Stimulated activated CD4-positive, alpha-beta T cell treated with anti-CD3 and anti-CD28 coated beads, Interleukin-2, amount 100 ng/mL, for 48 hours (primary cell): ENCODE measurements around the gene PRLHR.

ENCODE experiments used
- DNase-seq, 2 donors: peaks; one replicate each; pipeline ENCODE4 v3.0.0-alpha.2; 2020

The PRLHR gene

DNA sequence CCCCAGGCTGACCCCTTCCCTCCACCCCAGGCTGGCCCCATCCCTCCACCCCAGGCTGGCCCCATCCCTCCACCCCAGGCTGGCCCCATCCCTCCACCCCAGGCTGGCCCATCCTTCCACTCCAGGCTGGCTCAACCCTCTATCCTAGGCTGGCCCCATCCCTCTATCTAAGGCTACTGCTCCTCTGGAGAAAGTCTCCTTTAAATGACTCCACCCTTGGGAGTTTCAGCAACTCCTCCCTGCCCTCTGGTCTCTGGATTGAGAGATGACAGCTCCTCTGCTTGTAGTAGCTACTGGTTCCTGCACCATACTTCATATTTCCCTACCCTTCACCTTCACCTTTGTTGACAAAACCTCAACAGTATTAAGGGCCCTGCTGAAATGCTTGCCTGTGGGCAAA lies 8.5 kb downstream of the PRLHR start:
- DNase-seq, result no peak

DNA sequence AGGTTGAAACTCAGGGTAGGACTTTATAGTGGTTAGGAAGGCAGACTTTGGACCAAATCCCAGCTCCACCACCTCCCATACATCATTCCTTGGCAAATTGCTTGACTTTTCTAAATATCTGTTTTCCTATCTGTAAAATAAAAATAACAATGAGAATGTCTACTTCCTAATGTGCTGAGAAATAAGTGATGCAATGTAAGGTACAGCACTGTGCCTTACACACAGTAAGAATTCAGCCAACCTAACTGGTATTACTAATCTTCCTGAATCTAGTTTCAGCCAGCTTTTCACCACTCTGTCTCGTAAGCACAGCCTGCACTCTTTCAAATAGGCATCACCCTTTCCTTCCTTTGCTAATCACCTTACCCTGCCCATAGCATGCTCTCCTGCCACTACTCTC lies 9.7 kb downstream of the PRLHR start:
- no peak for DNase-seq

DNA sequence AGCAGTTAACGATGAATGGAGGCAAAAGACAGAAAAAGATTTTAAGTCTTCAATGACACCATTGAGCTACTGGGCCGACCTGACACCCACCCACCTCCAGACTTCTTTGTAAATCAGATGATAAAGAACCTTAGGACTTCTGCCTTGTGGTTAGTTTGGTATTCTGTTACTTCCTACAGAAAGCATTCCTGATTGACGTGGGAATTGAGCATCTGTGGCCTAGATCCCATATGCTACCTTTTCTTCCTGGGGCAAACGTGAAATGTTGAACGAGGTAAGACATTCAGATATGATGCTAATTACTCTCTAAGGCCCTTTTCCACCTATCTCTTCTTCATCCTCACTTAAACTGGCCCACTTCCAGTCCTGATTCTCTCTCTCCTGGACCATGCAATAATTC lies 10.2 kb downstream of the PRLHR start:
- DNase-seq, result no peak

DNA sequence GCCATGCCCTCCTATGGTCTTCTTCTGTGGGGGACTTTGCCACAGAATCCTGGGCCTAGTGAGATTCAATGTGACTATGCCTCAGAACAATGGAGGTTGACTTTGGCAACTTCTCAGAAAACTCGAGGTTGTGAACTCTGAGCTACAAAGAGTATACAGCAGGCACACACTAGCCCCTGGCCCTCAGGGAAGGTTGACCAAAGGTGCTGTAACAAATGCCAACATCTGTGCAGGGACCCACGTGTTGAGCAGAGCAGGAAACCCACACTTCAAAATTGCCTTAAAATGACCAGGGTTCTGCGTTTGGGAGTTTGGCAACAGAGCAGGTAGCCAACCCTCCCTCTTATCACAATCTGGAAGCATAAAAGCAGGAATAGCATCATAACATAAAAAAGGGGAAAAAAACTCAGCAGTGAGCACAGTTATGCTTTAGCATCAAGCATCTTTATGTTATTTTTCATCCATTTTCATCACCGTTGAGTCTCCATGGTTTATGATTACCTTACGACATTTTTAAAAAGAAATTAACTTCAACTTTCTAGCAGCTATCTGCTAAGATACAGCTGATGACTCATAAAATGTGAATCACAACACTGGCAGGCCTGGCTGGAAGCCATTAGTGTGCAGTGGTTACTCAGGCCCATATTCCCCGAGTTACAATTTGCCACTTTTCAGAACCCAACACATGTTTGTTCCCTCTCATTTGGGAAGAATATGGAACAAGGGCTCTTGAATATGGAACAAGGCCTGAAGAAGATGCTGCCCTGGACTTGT lies 11.1 kb downstream of the PRLHR start:
- DNase-seq, result no peak

DNA sequence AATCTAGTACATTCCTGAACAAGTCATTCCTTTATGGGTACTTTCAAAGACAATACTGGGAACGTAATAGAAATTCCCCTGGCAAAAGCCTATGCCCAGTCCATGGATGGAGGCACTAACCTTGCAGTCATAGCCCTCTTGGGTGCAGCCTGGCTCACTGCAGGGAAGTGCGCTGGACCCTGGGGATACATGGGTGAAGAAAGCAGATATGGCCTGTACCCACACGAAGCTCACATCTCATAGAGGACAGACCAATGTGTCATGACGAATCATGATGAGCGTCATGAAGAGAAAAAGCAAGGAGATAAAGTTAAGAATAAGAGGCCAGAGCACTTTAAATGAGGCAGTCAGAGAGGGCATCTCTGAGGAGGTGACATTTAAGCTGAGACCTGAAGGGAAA lies 11.8 kb downstream of the PRLHR start:
- no peak for DNase-seq

DNA sequence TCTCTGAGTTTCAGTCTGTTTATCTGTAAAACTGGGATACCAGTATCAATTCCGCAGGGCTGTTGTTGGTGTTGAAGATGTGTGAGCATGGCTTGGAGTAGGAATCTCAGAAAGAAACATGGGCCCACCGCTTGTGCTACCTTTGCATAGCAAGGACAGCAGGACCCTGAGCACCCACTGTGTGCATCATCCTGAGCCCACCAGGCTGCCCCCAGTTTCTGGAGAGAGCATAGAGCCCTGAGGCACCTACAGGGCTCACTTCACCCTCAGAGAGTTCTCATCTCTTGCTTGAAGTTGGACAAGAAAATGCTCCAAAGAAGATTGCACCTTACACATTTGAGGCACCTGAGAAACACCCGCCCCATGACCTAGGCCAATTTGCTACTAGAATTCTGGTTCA lies 12.9 kb downstream of the PRLHR start:
- no peak for DNase-seq

DNA sequence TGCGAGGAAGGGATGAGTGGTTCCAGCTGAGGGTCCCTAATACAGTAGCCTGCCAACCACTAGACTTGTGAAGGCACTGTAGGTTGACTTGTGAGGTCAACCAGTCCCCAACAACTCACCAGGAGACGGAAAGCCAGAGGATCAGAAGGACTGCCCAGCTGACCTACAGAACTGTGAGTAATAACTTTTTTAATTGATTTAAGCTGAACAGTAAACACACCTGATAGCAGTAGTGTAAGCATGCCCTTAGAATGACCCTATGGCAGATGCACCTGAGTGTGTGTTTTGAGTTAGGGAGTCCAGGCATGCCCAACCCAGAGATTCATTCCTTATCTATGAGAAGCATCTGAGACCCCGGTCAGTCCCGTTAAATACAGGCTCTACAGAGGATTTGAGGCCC lies 14.1 kb downstream of the PRLHR start:
- DNase-seq, result no peak

DNA sequence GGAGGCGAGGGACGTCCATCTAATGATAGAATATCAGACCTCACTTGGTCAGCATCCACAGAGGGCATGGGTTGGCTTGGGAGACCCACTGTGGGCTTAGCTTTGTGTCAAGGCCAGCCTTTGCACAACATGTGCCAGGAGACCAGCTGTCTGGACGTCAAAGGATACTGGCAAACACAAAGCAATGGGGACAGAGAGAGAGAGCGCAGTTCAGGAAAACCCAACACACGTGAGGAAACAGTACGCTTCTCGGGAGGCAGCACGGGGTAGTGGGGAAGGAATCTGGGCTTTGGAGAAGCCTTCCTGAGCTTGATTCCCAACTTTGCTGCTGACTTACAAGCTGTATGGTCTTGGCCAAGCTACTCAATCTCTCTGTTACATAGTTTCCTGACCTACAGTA lies 14.7 kb downstream of the PRLHR start:
- DNase-seq, result no peak

DNA sequence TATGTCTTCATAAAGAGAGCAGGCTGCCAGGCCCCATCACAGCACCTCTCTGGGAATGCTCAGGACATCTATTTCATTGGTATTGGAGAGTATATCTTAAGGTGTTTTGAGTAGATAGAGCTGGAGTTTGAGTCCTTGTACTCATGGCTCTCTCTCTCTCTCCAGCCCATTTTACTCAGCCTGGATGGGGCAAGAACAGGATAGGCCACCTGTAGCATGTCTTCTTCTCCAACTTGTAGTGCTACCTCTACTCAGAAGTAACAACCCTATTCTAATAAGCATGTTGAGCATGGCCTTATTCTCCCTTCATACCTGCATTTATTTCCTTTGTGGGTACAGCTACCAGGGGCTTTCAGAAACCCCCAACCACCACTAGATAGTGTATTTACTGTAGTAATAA lies 21.9 kb downstream of the PRLHR start:
- no peak for DNase-seq

DNA sequence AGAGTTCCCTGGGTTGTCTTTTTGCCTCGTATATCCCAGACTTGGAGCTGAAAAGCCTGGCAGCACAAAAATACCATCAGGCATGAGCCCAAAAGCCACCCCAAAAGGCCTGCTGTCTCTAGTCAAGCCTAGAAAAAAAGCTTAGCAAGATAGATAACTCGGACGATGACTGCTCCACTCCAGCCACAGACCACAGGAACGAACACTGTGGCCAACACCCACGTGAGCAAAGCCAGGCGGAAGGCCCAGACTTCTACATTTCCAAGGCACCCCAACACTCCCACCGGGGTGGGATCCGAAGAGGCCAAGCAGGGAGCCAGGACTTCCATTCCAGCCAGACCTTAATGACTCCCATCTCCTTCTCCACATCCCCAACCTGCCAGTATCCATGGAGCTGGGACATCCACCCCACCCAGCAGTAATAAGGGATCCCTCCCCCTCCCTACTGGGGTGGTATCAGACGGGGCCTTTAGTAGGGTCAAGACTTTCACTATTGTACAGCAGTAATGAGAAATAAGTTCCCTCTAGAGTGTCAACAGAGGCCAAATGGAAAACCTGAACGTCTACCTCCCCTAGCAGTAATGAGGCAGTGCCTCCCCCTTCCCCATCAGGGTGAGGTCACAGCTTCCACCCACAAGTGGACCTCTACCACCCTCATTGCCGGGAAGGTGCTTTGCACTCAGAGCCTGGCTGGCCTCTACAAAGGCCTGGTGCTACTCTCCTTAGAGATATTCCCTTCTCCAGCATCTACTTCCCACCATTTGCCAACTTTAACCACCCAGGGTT lies 23.0 kb downstream of the PRLHR start:
- DNase-seq, result no peak

DNA sequence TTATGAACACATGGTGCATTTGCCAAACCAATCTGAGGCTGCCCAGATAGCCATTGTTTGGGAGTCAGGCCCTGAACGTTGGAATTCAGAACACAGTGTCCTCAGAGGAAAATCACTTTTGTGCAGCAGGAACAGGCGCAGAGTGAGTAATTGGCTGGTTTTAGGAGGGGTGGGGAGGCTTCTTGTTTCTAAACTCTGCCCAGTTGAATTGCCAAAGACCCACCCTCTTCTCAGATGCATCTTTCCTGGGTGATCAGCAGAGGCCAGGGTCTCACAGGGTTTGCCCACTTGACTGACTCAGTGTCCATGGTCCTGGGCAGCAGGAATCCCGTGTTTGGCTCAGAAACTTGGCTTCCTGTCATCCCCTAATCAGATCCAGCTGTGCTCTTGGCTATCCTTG lies 24.3 kb downstream of the PRLHR start:
- DNase-seq, result no peak

DNA sequence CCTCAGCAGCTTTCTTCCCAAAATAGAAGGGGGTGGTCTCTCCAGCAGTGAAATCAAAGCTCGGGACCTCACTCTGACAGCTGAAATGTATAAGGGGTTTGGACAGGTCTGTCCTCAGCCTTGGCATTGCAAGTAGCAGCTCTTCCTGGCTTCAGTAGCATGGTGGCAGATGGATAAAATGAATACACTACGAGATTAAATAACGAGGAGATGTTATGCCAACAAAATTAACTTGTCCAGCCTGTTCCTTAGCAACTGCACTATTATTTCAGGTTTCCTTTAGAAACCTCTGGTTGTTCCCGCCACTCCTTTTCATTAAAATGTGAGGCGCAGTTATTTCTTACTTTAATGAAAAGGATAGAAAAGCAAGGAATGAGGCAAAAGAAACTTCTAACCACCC lies 24.9 kb downstream of the PRLHR start:
- no peak for DNase-seq

DNA sequence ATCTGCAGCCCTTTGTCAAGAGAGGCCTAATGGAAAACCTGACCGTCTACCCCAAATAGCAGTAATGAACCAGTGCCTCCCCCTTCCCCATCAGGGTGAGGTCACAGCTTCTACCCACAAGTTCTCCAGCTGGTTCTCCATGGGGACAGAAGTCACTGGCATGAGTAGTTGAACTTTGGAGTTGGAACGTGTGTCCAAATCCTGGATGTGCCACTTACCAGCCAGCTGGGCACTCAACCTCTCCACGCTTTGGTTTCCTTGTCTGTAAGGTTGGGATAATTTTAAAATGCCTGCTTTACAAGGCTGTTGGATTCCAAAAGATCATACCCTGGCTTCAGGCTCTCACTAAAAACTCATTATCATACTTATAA lies 25.6 kb downstream of the PRLHR start:
- DNase-seq, result no peak

DNA sequence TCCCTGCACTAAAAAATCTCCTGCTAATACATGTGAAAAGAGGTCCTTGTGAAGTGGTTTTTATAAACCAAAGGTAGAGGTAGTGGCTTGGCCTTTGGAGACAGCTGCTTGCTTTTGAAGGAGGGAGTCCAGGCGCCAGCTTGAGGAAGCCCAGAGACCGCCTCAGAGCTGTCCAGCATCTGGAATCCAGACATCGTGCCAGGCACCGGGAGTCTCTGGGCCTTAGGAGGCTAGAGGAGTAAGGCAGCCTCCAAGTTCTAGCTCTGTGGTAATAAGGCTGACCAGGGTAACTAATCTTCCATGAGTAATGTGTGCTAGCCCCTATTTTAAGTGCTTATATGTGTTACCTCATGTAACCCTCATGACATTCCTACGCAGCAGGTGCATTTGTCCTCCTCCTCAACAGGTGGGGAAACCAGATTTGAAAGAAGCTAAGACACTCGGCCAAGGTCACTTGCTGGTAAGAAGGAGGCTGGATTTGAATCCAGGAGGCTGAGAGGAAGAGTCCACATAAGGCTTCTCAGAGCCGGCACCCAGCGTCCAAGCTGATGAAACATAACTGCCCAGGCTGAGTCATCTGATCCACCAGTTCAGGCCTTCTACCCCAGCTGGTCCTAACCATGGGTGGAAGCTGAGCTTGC lies 26.1 kb downstream of the PRLHR start:
- DNase-seq, result no peak

DNA sequence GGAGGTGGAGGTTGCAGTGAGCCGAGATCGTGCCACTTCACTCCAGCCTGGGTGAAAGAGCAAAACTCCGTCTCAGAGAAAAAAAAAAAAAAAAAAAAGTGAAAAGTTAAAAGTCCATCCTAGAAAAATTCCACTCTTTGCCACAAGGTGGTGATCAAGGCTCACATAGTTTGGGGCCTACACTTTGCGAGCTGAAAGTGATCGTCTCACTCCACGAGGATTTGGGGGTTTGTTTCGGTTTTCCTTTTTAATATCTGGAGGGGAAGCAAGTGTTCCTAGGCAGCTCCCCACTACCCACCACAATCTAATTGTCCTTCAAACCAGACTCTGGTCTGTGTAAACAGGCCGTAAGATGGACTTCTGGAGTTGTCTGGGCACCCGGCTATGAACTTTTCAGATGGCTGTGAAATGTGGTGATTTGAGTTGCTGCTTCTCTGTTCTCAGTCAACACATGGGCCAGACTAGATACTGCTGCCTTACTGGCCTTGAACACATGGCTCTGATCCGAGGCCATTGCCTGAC lies 27.1 kb downstream of the PRLHR start:
- DNase-seq, result peak; percentile 55 to 62

DNA sequence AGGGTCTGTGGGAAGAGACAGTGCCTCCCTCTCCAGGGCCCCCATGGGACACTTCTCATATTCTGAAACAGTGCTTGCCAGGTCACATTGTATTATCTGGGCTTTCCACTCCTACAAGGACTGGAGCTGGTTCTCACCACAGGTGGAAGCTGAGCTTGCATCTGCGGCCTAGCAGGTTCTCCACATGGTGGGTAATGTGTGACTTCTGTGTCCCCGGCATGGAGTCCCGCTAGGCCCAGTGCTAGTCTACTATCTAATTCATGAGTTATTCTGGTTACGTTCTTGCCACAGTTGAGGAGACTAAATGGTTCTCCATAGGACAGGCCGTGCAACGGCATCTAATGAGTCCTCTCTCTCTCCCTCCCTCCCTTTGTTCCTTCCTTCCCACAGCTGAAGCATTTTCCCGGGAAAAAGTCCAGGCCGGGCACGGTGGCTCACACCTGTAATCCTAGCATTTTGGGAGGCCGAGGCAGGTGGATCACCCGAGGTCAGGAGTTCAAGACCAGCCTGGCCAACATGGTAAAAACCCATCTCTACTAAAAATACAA lies 27.7 kb downstream of the PRLHR start:
- DNase-seq, result no peak

DNA sequence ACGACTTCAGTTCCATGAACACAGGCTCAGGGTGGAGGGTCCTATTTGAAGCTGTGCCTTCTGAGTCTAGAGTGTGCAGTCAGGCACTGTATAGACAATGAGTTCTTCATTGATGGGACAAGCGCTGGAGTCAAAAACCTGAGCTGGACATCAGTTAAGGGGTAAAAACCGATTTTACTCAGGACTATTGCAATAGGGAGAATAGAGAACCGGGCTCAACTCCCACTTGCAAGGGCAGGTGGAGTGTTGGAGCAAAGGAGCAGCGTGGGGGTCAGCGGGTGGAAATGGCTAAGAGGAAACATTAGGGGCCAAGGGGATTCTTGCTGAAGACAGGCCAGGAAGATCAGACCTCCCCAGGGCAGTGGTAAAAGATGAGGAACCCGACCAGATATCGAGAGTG lies 28.5 kb downstream of the PRLHR start:
- DNase-seq, result no peak

DNA sequence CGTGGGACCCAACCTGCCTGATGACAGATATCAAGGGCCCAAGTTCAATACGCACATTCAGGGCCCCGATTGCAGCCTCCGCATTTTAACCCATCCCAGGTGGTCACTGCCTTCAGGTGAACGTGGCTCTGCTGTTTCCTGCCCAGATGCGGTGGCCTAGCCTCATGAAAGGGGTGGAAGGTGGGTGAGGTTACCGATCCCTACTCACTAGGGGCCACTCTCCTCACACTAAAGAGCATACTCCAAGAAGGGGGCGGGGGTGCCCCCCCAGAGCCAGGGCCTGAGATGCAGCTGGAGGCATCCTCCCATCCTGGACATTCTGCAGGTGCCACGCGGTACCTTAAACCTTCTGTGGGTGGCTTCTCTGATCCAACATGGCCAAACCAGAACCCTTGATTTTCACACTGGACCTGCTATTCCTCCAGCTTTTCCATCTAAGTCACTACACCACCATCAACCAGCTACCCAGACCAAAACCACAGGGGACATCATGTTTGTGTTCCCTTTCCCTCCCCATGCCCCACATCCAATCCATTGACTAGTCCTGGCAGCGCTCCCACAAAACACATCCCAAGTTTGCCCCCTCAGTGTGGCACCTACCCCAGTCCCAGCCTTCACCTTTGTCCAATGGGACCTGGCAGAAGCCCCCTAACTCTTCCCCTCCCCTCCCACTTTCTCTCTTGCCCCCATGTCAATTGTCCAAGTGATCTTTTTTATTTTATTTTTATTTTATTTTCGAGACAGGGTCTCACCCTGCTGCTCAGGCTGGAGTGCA lies 30.0 kb downstream of the PRLHR start:
- DNase-seq, result no peak

DNA sequence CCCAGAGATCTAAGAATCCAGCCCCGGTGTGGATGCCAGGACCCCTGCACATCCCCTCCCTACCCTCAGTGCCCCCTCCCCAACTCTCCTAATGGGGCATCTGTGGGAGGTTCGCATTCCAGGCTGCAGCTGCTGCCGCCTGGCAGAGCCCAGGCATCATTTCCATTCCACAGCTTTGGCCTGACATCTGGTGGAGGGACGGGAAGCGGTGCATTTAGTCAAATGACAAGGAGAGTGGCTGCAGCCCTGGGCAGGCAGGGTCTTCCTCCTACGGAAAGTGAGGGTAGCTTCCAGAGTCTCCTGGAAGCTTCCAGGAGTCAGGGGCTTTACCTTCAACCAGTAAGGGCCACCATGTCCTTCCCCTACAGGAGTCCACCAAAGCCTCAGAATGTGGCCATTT lies 30.8 kb downstream of the PRLHR start:
- no peak for DNase-seq

DNA sequence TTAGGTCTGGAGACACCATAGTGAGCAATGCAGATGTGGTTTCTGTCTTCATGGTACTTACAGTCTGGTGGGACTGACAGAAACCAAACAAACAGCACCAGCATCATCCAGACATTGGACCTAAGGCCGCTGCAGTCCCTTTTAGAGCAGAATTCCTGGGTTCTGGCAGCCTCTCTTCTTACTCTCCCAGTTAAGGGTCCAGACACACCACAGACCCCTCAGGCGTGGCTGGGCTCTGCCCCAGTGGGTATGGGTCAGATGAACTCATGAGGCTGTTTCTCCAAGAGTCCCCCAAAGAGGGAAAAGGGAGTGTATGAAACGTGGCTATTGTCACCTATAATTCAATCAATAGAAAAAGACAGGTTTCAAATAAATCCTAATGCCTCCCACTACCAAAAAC lies 31.3 kb downstream of the PRLHR start:
- no peak for DNase-seq

DNA sequence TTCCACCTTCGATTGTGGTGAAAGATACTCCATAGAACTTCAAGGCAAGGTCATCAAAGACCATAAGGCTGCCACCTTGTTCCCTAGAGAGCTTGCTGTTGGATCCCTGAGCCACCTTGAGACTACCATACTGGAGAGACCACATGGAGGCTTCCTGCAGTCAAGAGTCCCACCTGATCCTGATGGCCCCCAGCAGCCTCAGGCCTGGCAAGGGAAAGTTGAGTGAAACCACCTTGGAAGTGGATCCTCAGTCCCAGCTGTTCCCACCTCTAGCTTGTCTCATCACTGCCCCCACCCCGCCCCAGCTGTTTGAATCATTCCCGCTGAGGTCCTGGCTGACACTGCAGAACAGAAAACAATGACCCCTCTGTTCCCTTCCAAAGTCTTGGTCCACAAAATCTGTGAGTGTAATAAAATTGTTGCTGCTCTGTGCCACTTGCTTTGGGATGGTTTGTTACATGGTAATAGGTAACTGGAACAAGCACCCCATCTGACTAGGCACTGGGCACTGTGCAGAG lies 32.0 kb downstream of the PRLHR start:
- no peak for DNase-seq

DNA sequence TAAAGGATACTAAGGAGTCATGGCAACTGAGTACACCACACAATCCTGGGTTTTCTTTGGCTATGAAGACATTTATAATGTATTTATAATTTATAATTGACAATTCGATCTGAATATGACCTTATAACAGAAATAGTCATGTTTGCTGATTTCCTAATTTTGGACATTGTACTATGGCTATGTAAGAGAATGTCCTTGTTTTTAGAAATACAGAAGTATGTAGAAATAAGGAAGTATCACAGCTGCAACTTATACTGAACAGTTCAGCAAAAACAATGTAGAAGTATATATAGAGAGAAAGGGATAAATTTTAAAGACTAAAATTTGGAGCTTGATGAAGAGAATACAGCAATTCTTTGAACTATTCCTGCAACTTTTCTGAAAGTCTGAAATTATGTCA lies 32.6 kb downstream of the PRLHR start:
- no peak for DNase-seq

DNA sequence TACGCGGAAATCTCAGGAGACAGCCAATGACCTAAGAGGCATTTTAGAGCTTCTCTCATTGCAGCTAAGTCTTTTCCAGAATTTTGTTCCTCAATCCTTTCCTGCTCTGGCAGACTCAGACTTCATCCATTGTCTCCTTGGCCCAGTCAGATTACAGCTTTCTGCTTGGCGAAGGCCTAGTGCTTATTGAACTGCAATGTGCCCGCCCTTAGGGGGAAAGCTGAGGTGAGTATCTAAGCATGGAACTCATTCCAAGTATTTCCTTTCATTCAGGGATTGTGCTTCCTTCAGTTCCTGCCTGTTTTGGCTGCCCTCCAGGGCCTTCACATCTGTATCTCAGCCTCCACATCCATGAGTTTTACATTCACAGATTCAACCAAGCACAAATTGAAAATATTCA lies 37.5 kb downstream of the PRLHR start:
- no peak for DNase-seq
